Keratinocyte (primary cell): ENCODE results near the gene RUFY3. TPM values are rescaled to one million over a fixed set of nuclear protein-coding genes. Genes with fewer than 3 reads are reported as not detected.

Experiments used
- DNase-seq: peaks from one replicate; pipeline ENCODE4 v3.0.0-alpha.2; 2011; ENCODE audit warnings: low read depth, missing footprints, low spot score
- FAIRE-seq: peaks from 2 replicates; lab custom pipeline; 2011; peaks lifted over from hg19 to GRCh38; lab: Jason Lieb, UNC
- H2AFZ ChIP-seq: 2 replicates; pipeline ENCODE4 v1.6.0; 2012; ENCODE audit warnings: low read length, control low read depth, inconsistent platforms; ENCODE audit not compliant: control insufficient read depth
- H3K27ac ChIP-seq: 2 replicates; pipeline ENCODE4 v1.5.1; 2011; ENCODE audit warnings: low read length; ENCODE audit not compliant: control insufficient read depth, insufficient read depth
- H3K27me3 ChIP-seq: 3 replicates; pipeline ENCODE4 v1.6.0; 2011; ENCODE audit warnings: low read length; ENCODE audit not compliant: control insufficient read depth, insufficient read depth; ENCODE audit errors: extremely low read depth
- H3K36me3 ChIP-seq, 2 experiments: 2 replicates in 1 of 2; 3 replicates in 1 of 2; pipeline ENCODE4 v1.5.1; 2011; ENCODE audit warnings: low read length in 2 of 2, mild to moderate bottlenecking in 1 of 2; ENCODE audit not compliant: control insufficient read depth in 2 of 2, insufficient read depth in 2 of 2; ENCODE audit errors: extremely low read depth in 1 of 2
- H3K4me1 ChIP-seq: 3 replicates; pipeline ENCODE4 v1.5.1; 2011; ENCODE audit warnings: low read length; ENCODE audit not compliant: control insufficient read depth, insufficient read depth; ENCODE audit errors: extremely low read depth
- H3K4me2 ChIP-seq: 3 replicates; pipeline ENCODE4 v1.6.0; 2011; ENCODE audit warnings: low read depth, low read length; ENCODE audit not compliant: control insufficient read depth, insufficient read depth; ENCODE audit errors: extremely low read depth
- H3K4me3 ChIP-seq, 3 experiments: fragments of 200-600 bp in 1 of 3; sonication (generic) in 1 of 3; 2 replicates in 2 of 3; 3 replicates in 1 of 3; pipeline ENCODE4 v1.5.1; 2011 to 2016; ENCODE audit warnings: low read length in 3 of 3, mild to moderate bottlenecking in 3 of 3, control low read depth in 2 of 3, inconsistent platforms in 1 of 3, low read depth in 1 of 3, mixed read lengths in 1 of 3, mixed run types in 1 of 3, moderate library complexity in 1 of 3; ENCODE audit not compliant: control insufficient read depth in 2 of 3, insufficient read depth in 2 of 3; ENCODE audit errors: extremely low read depth in 1 of 3
- H3K79me2 ChIP-seq: 2 replicates; pipeline ENCODE4 v1.6.0; 2012; ENCODE audit warnings: low read length; ENCODE audit not compliant: control insufficient read depth, insufficient read depth
- H3K9ac ChIP-seq: 3 replicates; pipeline ENCODE4 v1.6.0; 2011; ENCODE audit warnings: low read length; ENCODE audit not compliant: control insufficient read depth, insufficient read depth; ENCODE audit errors: extremely low read depth
- H3K9me1 ChIP-seq: 3 replicates; pipeline ENCODE4 v1.6.0; 2011; ENCODE audit warnings: low read length; ENCODE audit not compliant: control insufficient read depth, insufficient read depth; ENCODE audit errors: extremely low read depth
- H3K9me3 ChIP-seq: 2 replicates; pipeline ENCODE4 v1.5.1; 2012; ENCODE audit warnings: low read depth, low read length; ENCODE audit not compliant: control insufficient read depth
- H4K20me1 ChIP-seq: 3 replicates; pipeline ENCODE4 v1.6.0; 2011; ENCODE audit warnings: low read length; ENCODE audit not compliant: control insufficient read depth, insufficient read depth; ENCODE audit errors: extremely low read depth
- EZH2 ChIP-seq: IDR thresholded peaks from one replicate; pipeline ENCODE4 v1.6.1; 2012; ENCODE audit warnings: inconsistent platforms, mild to moderate bottlenecking, low read length, moderate library complexity
- dilution Hi-C: fragments of 300-500 bp; cut with MboI; formaldehyde crosslinking; loops from one replicate; pipeline ENCODE4 v1.7.0; 2020; ENCODE audit warnings: low sequenced_read_pairs; ENCODE audit not compliant: extremely low pct_ligation_motif_present
- polyA plus RNA-seq, 5 experiments: library from polyadenylated mRNA; depleted of rRNA in 3 of 5; stranded (reverse) in 3 of 5; stranded (forward) in 1 of 5; unstranded in 1 of 5; fragments of >200 nt; gene quantifications; 1 replicate in 1 of 5; 2 replicates in 3 of 5; 3 replicates in 1 of 5; pipeline versions ENCODE4 v1.2.1 to v1.2.3, GENCODE V29; 2011 to 2012; ENCODE audit warnings: missing spikeins in 2 of 5, low read depth in 1 of 5, low replicate concordance in 1 of 5
- TF ChIP-seq, protein P1 (sequence below), 3 experiments: IDR thresholded peaks in 1 of 3; conservative IDR thresholded peaks in 1 of 3; optimal IDR thresholded peaks in 1 of 3; 2 replicates in 2 of 3; 3 replicates in 1 of 3; pipeline versions ENCODE3 to v1.5.1; 2011; ENCODE audit warnings: low read length in 3 of 3, mild to moderate bottlenecking in 3 of 3, moderate library complexity in 2 of 3, control low read depth in 1 of 3, inconsistent platforms in 1 of 3; ENCODE audit not compliant: insufficient read depth in 2 of 3; ENCODE audit errors: extremely low read depth in 1 of 3

The RUFY3 gene
- polyA plus RNA-seq, 1 donor (not counting 4 experiments of a cell fraction or from before 2014, with no cell fraction given) = 18.9 TPM

GRCh38 chr4:70842761-70843435 lies 121.1 kb downstream of the RUFY3 start:
- no peaks in the 10 kb centered on the region for H3K9me1 ChIP-seq
- H2AFZ ChIP-seq = no peak overlapping the region
- H3K36me3 ChIP-seq = no peaks in the 10 kb centered on the region
- no peak overlapping the region for H3K4me2 ChIP-seq
- TF ChIP-seq EZH2 = no peak
- TF ChIP-seq, protein P1, sequence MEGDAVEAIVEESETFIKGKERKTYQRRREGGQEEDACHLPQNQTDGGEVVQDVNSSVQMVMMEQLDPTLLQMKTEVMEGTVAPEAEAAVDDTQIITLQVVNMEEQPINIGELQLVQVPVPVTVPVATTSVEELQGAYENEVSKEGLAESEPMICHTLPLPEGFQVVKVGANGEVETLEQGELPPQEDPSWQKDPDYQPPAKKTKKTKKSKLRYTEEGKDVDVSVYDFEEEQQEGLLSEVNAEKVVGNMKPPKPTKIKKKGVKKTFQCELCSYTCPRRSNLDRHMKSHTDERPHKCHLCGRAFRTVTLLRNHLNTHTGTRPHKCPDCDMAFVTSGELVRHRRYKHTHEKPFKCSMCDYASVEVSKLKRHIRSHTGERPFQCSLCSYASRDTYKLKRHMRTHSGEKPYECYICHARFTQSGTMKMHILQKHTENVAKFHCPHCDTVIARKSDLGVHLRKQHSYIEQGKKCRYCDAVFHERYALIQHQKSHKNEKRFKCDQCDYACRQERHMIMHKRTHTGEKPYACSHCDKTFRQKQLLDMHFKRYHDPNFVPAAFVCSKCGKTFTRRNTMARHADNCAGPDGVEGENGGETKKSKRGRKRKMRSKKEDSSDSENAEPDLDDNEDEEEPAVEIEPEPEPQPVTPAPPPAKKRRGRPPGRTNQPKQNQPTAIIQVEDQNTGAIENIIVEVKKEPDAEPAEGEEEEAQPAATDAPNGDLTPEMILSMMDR (optimal IDR thresholded peaks at IDR 0.05 in 1 of 3, IDR thresholded peaks at IDR 0.05 in 1 of 3, conservative IDR thresholded peaks at IDR 0.05 in 1 of 3; ENCODE audit: extremely low read depth in 1 of 3, insufficient read depth in 2 of 3, low read length in 3 of 3) = no peak
- H3K4me1 ChIP-seq = peaks cover 3% of the 10 kb centered on the region
- H3K27me3 ChIP-seq = no peaks in the 10 kb centered on the region
- H4K20me1 ChIP-seq = peaks cover 7% of the 10 kb centered on the region
- no peaks in the 10 kb centered on the region for H3K9me3 ChIP-seq
- no peak overlapping the region for H3K9ac ChIP-seq
- dilution Hi-C loops = no loop called here
- H3K4me3 ChIP-seq = no peak overlapping the region
- peaks cover 15% of the 10 kb centered on the region for H3K79me2 ChIP-seq
- no peak overlapping the region for H3K27ac ChIP-seq
- FAIRE-seq (no peak), DNase-seq (no peak)

GRCh38 chr4:70844180-70844579 lies 122.4 kb downstream of the RUFY3 start:
- H3K4me3 ChIP-seq = no peak overlapping the region

More at GRCh38 chr4:70844180-70844579, 122.4 kb downstream of the RUFY3 start:
- DNase-seq (no peak), FAIRE-seq (no peak)
- Histone ChIP-seq H3K27me3 (no peaks in the 10 kb centered on the region), H3K9me3 (no peaks in the 10 kb centered on the region), H3K4me2 (no peak overlapping the region), H2AFZ (no peak overlapping the region), H3K9me1 (no peaks in the 10 kb centered on the region), H3K27ac (no peak overlapping the region), H3K4me1 (no peaks in the 10 kb centered on the region), H3K36me3 (no peaks in the 10 kb centered on the region), H3K79me2 (peaks cover 3% of the 10 kb centered on the region), H3K9ac (no peak overlapping the region), H4K20me1 (no peaks in the 10 kb centered on the region)
- dilution Hi-C loops = no loop called here
- TF ChIP-seq EZH2 = no peak
- TF ChIP-seq, protein P1 (optimal IDR thresholded peaks at IDR 0.05 in 1 of 3, IDR thresholded peaks at IDR 0.05 in 1 of 3, conservative IDR thresholded peaks at IDR 0.05 in 1 of 3; ENCODE audit: extremely low read depth in 1 of 3, insufficient read depth in 2 of 3, low read length in 3 of 3) = no peak
